ENCODE results near the gene CDC6. TPM values are rescaled to one million over a fixed set of nuclear protein-coding genes. Genes with fewer than 3 reads are reported as not detected.

The CDC6 gene
- 85.1 and 87.9 TPM in 2 replicates for total RNA-seq (2014; rRNA removed; shearing (Covaris generic))

- peak; percentile 99 for DNase-seq (ENCODE audit: low spot score)
Observed at GRCh38 chr17:40287494-40288369, at the start of gene CDC6. CDC6 (plus strand) TSS chr17:40287879; CDS start chr17:40289421, 1,542 bp downstream.

- DNase-seq (ENCODE audit: low spot score) = no peak
Observed at GRCh38 chr17:40241252-40241834, 46.3 kb upstream of the CDC6 start.

GRCh38 chr17:40242774-40243173 lies 44.9 kb upstream of the CDC6 start:
- DNase-seq (ENCODE audit: low spot score) = no peak

- DNase-seq (ENCODE audit: low spot score) = no peak
Observed at GRCh38 chr17:40243761-40244160, 43.9 kb upstream of the CDC6 start.

GRCh38 chr17:40244255-40244654 lies 43.4 kb upstream of the CDC6 start:
- DNase-seq (ENCODE audit: low spot score) = no peak

GRCh38 chr17:40247926-40248495 lies 39.7 kb upstream of the CDC6 start:
- no peak for DNase-seq (ENCODE audit: low spot score)

GRCh38 chr17:40248507-40248906 lies 39.2 kb upstream of the CDC6 start:
- DNase-seq (ENCODE audit: low spot score) = no peak

- peak; percentile 94 for DNase-seq (ENCODE audit: low spot score)
Observed at GRCh38 chr17:40251576-40251975, 36.1 kb upstream of the CDC6 start.

GRCh38 chr17:40253565-40253964 lies 34.1 kb upstream of the CDC6 start:
- DNase-seq (ENCODE audit: low spot score) = peak; percentile 46

- DNase-seq (ENCODE audit: low spot score) = no peak
Observed at GRCh38 chr17:40259505-40259904, 28.2 kb upstream of the CDC6 start.

- no peak for DNase-seq (ENCODE audit: low spot score)
Observed at GRCh38 chr17:40260528-40260927, 27.2 kb upstream of the CDC6 start.

- no peak for DNase-seq (ENCODE audit: low spot score)
Observed at GRCh38 chr17:40264458-40265185, 23.1 kb upstream of the CDC6 start.

- DNase-seq (ENCODE audit: low spot score) = no peak
Observed at GRCh38 chr17:40265337-40265736, 22.3 kb upstream of the CDC6 start.

GRCh38 chr17:40266882-40267281 lies 20.8 kb upstream of the CDC6 start:
- DNase-seq (ENCODE audit: low spot score) = no peak

GRCh38 chr17:40268141-40268712 lies 19.5 kb upstream of the CDC6 start:
- no peak for DNase-seq (ENCODE audit: low spot score)

- DNase-seq (ENCODE audit: low spot score) = no peak
Observed at GRCh38 chr17:40278414-40278813, 9.3 kb upstream of the CDC6 start.

GRCh38 chr17:40279402-40279801 lies 8.3 kb upstream of the CDC6 start:
- DNase-seq (ENCODE audit: low spot score) = no peak

GRCh38 chr17:40281663-40282062 lies 6.0 kb upstream of the CDC6 start:
- peak; percentile 78 for DNase-seq (ENCODE audit: low spot score)

GRCh38 chr17:40283662-40284061 lies 4.0 kb upstream of the CDC6 start:
- peak; percentile 98 for DNase-seq (ENCODE audit: low spot score)

GRCh38 chr17:40284085-40284713 lies 3.5 kb upstream of the CDC6 start:
- DNase-seq (ENCODE audit: low spot score) = peak; percentile 79

- DNase-seq (ENCODE audit: low spot score) = no peak
Observed at GRCh38 chr17:40286473-40286872, 1.2 kb upstream of the CDC6 start.

All from A172 (cell line).